Measurements from ENCODE around the gene UBASH3A.

The UBASH3A gene

DNA sequence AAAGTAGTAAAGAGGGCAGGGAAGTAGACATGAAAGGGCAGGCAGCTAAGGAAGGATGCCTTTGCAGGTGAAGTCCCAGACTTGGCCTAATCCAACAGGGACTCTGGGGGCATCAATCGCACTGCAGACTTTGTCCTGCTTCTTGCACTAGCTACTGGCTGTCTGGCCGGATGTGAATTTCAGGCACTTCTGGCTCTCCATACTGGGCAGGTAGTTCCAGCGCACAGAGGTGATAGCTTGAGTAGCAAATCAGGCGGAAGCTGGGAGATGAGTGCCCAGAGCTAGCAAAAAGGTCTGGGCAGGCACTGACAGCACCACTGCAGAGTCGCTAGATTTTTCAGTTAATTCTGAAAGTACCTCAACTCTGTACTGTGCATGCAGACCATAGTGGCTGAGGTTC, 91.3 kb downstream of the UBASH3A start:
- in situ Hi-C loops (cut with MboI; ENCODE audit: low sequenced_read_pairs, unreplicated experiment) = no loop called here
- DNase-seq (ENCODE audit: low spot score) = no peak
- TF ChIP-seq, protein P1, sequence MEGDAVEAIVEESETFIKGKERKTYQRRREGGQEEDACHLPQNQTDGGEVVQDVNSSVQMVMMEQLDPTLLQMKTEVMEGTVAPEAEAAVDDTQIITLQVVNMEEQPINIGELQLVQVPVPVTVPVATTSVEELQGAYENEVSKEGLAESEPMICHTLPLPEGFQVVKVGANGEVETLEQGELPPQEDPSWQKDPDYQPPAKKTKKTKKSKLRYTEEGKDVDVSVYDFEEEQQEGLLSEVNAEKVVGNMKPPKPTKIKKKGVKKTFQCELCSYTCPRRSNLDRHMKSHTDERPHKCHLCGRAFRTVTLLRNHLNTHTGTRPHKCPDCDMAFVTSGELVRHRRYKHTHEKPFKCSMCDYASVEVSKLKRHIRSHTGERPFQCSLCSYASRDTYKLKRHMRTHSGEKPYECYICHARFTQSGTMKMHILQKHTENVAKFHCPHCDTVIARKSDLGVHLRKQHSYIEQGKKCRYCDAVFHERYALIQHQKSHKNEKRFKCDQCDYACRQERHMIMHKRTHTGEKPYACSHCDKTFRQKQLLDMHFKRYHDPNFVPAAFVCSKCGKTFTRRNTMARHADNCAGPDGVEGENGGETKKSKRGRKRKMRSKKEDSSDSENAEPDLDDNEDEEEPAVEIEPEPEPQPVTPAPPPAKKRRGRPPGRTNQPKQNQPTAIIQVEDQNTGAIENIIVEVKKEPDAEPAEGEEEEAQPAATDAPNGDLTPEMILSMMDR (IDR thresholded peaks at IDR 0.05; ENCODE audit: borderline replicate concordance, control extremely low read depth, extremely low read depth, insufficient read depth, missing control alignments) = no peak

DNA sequence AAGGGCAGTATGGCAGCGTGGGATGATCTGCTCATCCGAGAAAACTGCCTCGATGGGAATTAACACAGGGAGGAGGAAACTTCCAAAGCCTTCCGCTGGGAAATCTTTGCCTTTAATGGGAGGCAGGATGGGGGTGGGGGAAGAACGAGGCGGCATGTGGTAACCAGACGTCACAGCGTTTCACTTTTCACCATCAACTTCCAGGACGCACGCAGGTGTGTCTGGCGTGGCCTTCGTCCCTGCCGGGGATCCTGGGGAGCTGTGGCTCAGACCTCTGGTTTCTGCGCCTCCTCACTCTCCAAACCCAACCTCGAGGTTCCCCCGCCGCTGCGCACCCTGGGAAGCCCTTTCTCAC, 92.0 kb downstream of the UBASH3A start:
- DNase-seq (ENCODE audit: low spot score) = no peak
- TF ChIP-seq, protein P1 (IDR thresholded peaks at IDR 0.05; ENCODE audit: borderline replicate concordance, control extremely low read depth, extremely low read depth, insufficient read depth, missing control alignments) = no peak
- in situ Hi-C loops (cut with MboI; ENCODE audit: low sequenced_read_pairs, unreplicated experiment) = no loop called here

DNA sequence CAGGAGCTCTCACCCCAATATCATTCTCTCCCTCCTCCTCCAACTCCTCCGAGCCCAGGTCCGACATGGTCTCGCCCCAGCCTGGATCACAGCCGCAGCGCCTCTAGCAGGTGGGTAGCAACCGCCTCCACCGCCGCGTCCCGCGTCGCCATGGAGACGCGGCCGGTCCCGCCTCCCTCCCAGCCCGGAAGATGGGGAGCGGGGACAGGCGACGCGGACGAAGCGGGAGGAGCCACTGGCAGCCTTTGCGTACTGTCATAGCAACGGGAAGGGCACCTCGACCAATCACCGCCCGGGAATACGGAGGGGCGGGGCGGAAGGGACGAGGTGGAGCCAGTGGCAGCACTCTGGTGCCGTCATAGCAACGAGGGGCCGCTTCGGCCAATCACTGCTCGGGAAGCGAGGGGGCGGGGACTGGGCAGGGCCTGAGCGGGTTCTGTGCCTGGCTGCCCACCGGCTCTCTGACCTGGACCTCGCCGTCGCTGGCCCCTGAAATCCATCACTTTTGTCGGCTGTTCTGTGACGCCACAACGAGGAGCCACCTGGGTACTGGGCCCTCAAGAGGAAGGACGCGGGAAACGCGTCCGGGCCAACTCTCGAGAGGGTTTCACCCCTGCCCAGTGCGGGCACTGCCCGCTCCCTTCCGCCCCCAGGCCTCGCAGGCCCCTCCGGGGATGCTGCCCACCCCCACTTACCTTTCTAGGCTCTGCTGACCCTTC, 92.6 kb downstream of the UBASH3A start, which contains the start of gene RSPH1:
RSPH1 (minus strand) TSS at position 105 of the 719 bp plus-strand sequence; CDS start at position 67, 38 bp downstream.
- TF ChIP-seq, protein P1 (IDR thresholded peaks at IDR 0.05; ENCODE audit: borderline replicate concordance, control extremely low read depth, extremely low read depth, insufficient read depth, missing control alignments) = no peak
- peak; percentile 99 for DNase-seq (ENCODE audit: low spot score)
- in situ Hi-C loops (cut with MboI; ENCODE audit: low sequenced_read_pairs, unreplicated experiment) = no loop called here

DNA sequence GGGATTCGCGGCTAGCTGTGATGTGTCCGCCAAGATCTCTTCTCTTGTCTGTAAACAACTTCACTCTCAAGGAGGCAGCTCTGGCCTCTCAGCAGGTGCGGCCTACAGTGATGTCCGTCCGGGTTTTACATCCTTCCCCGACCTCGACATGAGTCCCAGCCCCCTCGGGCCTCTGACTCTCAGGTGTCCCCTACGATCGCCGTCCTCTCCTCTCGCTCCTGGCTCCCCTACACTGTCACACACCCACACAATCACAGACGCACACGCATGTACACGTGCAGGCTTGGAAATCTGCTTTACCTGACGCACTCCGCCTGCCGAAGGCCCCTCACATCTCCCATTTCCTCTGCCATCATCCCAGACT, 93.1 kb downstream of the UBASH3A start:
- in situ Hi-C loops (cut with MboI; ENCODE audit: low sequenced_read_pairs, unreplicated experiment) = no loop called here
- DNase-seq (ENCODE audit: low spot score) = no peak
- TF ChIP-seq, protein P1 (IDR thresholded peaks at IDR 0.05; ENCODE audit: borderline replicate concordance, control extremely low read depth, extremely low read depth, insufficient read depth, missing control alignments) = no peak

All from GM13976 (cell line).